Dermis microvascular lymphatic vessel endothelial cell (primary cell): ENCODE measurements around the gene MAST4. TPM values are rescaled to one million over a fixed set of nuclear protein-coding genes. Genes with fewer than 3 reads are reported as not detected.

Experiments
- DNase-seq, 2 donors: peaks; one replicate each; pipeline versions ENCODE4 v3.0.0 to v3.0.0-alpha.2; 2010; ENCODE audit warnings: low read depth in 2 of 2
- total RNA-seq: library from RNA; depleted of rRNA; stranded (reverse); fragments of >200 nt; gene quantifications from 2 replicates; pipeline ENCODE4 v1.2.1, GENCODE V29; 2014

MAST4 gene
- total RNA-seq, 1 donor from 2014 or later, result 14.2 TPM

GRCh38 chr5:66697796-66698564 lies 101.8 kb downstream of the MAST4 start:
- DNase-seq, result no peak

- DNase-seq, result no peak
These were observed 105.1 kb downstream of the MAST4 start for GRCh38 chr5:66701244-66701643.

DNA sequence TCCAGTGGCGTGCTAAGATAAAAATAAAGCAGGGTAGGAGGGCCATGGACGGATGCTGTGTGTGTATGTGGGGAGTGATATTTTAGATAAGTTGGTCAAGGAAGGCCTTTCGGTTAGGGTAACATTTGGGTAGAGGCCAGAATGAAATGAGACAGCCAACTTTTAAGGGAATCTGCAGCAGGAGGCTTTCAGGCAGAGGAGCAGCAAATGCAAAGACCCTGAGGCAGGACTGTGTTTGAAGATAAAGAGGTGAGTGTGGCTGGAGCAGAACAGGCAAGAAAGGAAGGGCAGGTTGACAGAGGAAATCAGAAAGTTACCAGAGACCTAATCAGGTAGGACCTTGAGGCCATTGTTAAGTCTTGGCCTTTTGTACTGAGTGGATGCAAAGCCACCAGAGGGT lies 106.2 kb downstream of the MAST4 start:
- DNase-seq, result no peak

- DNase-seq, result no peak
These were observed 108.7 kb downstream of the MAST4 start for GRCh38 chr5:66704790-66705425.

GRCh38 chr5:66708368-66708767 lies 112.2 kb downstream of the MAST4 start:
- no peak for DNase-seq

- DNase-seq, result no peak
These were observed 114.4 kb downstream of the MAST4 start for GRCh38 chr5:66710557-66711088.

GRCh38 chr5:66713998-66714397 lies 117.8 kb downstream of the MAST4 start:
- peak in 1 of 2 donors; percentile 1 for DNase-seq

DNA sequence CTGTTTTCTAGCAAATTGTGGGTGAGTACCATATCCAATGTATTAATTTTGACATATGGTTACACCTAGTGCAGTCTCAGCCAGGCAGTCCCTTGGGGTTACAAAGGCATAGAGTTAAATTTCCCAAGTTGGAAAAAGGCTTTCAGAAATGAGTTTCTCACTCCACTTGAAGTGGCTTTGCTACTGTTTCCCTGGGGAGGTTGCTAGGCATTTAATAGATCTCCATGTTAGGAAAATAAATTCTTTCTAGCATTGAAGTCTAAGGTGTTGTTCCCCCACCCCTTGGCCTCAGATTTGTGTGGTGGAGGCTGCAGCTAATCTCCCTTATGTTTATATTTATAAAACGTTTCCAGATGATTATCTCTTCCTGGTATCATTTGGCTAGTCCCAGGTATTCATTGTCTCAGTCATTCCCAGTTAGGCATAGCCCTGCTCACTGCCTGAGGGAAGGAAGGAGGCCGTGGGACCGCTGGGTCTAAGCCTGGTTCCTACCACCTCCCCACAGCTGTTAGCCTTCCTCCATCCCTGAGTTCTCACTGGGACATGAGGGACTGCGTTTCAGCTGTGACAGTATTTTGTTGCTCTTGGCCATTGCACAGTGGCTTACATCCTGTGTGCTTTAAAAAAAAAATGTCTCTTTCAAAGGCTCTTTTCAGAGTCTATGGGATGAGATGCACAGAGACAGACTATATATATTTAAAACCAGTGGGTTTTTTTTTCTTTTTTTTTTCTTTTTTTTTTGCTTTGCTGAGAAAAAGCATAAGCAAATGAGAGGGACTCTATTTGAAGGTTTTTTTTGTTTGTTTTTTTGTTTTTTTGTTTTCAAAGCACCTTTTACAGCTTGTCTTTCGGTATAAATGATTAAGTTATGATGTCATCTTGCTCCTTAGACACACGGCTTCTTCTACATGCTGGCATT lies 121.5 kb downstream of the MAST4 start:
- DNase-seq, result no peak

- no peak for DNase-seq
These were observed 122.3 kb downstream of the MAST4 start for GRCh38 chr5:66718374-66719002.

DNA sequence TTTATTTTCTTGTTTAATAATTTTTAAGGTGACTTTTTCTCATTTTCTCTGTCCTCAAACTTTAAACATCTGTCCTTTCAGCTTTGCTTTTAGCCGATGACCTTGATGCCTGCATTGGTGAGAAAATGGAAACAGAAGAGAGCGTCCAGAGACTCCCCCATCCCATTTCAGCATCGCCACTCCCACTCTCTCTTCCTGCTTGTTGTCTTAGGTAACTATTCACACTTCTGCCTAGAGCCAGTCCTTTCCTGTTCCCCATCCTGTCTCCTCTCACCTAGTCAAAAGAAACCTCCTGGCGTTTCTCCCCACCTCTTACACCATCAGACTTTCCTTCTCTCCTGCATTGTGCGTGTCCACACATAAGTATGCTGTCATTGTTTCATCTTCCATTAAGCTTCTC lies 124.6 kb downstream of the MAST4 start:
- no peak for DNase-seq

- DNase-seq, result no peak
These were observed 126.5 kb downstream of the MAST4 start for GRCh38 chr5:66722686-66723085.

GRCh38 chr5:66724349-66725139 lies 128.4 kb downstream of the MAST4 start:
- no peak for DNase-seq

DNA sequence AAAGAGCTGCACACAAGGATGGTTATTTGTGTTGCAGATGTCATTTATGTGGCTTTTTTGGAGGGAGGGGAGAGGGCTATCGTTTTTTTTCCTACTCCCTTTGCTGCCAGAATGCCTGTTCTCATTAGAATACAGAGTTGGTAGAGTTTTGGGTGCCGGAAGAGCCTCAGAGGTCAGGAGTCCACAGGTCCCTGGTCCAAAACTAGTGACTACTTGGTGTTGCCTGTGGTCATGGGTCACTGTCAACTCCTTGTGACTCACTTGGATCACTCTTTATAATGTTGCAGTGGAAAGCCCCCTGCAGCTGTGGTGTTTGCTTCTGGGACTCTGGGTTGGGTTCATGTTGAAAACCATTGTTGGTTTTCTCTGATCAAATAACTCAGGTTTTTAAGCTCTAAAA lies 131.4 kb downstream of the MAST4 start:
- DNase-seq, result no peak

- no peak for DNase-seq
These were observed 131.9 kb downstream of the MAST4 start for GRCh38 chr5:66728049-66728448.

DNA sequence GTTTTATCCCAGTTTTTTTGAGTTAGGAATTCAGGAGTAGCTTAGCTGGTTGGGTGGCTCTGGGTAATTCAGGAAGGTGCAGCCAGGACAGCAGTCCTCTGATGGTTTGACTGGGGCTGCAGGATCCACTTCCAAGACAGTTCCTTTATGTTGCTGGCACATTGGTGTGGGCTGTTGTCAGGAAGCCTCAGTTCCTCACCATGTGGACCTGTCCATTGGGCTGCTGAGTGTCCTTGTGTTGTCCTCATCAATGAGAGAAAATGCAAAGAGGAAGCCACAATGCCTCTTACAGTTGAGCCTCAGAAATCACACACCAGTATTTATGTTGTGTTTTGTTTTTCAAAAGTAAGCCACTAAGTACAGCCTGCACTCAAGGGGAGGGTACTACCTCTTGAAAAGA lies 140.9 kb downstream of the MAST4 start:
- DNase-seq, result no peak

DNA sequence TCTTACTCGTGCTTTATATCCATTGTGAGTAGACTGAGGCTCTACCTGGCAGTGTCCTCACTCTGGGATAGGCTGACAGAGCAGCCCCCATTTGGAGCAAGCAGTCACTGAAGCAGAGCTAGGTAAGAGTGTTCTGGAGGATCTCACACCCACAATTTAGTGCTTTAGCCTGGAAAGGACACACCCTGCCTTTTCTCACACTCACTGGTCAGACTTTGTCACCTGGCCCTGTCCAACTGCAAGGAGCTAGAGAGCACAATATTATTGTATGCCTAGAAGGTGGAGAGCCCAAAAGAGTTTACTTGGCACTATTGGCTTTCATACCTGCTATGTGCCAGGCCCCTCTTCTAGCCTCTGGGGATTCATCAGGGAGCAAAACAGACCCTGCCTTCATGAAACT lies 141.9 kb downstream of the MAST4 start:
- no peak for DNase-seq

GRCh38 chr5:66739021-66739420 lies 142.8 kb downstream of the MAST4 start:
- no peak for DNase-seq

- DNase-seq, result no peak
These were observed 143.8 kb downstream of the MAST4 start for GRCh38 chr5:66739951-66740350.

- DNase-seq, result no peak
These were observed 145.2 kb downstream of the MAST4 start for GRCh38 chr5:66741394-66741793.

DNA sequence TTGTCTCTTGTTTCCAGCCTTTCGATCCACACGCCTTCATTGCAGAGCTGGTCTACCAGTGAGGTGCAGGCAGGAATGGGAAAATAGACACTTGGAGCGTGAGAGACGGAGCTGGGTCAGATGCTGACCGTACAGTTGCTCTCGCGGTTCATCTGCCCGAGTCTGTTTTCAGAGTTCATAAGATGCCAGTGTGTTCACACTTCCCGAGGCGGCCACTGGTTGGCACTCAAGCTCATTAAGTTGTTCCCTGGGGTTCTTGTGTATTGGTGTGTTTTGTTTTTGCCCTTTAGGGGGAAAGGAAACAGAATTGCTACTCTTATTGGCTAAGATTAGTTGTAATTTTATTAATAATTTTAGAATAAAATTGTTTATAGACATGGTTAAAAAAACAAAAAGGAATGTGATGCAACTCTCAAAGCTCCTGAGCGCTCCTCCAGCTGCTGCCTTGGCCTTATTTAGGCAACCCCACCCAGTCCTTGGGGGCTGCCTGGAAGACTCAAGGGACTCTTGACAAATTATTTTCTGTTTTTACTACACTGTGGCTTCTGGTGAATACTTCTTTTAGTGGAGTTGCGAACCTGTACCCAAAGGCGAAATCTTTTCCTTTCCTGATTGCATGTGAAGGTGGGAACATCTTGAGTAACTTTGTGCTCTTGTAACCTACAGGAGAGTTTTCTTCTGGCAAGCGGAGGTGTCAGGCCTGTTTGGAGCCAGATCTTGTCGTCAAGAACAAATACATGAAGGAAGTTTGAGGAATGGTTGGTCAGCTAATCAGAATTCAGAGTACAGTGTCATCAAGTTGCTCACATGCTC lies 146.1 kb downstream of the MAST4 start:
- no peak for DNase-seq
